Fibroblast of skin of left quadriceps (primary cell): ENCODE measurements around the gene TGFBR1.
"Not testable (repeated sequence)": the region's sequence is repeated elsewhere in the genome, so short reads cannot be mapped to it uniquely, and the experiment has no call there.

ENCODE experiments used
- DNase-seq, 2 experiments: peaks; one replicate each; pipeline ENCODE4 v3.0.0-alpha.2; 2013; ENCODE audit warnings: low read depth in 2 of 2

TGFBR1 gene

GRCh38 chr9:99076030-99076429 is 28.9 kb upstream of the TGFBR1 start:
- DNase-seq, result no peak

DNA sequence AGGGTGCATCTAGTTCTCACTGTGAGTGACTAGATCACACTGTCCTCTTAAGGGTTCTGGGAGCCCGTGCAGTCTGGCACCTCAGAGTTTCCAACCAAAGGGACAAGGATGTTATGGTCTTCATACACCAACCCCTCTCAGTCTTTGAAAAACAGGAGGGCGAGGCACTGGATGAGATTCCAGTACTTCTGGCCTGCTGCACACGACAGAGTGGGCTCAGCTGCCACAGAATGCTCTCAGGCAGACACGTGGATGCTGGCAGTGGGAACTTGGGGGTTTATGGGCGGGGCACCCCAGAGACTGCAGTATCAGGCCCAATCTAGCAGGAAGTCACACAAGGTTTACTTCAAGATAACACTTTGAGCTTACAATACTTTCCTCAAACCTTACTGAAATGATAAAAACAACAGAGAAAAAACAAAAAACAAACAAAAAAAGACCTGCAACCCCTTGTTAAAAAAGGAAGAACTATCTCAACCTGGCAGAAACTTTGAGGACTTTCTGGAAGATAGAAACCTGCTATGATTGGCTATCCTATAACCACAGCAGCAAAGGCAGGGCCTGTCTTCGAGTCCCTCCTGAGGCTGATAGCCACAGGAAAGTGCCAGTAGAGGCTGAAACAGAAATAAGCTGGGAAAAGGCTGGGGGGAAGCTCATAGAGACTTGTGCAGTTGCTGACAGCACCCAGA is 28.3 kb upstream of the TGFBR1 start:
- no peak for DNase-seq

GRCh38 chr9:99078717-99079116 is 26.2 kb upstream of the TGFBR1 start:
- no peak for DNase-seq

- no peak for DNase-seq
Observed at GRCh38 chr9:99079542-99079941, 25.4 kb upstream of the TGFBR1 start.

DNA sequence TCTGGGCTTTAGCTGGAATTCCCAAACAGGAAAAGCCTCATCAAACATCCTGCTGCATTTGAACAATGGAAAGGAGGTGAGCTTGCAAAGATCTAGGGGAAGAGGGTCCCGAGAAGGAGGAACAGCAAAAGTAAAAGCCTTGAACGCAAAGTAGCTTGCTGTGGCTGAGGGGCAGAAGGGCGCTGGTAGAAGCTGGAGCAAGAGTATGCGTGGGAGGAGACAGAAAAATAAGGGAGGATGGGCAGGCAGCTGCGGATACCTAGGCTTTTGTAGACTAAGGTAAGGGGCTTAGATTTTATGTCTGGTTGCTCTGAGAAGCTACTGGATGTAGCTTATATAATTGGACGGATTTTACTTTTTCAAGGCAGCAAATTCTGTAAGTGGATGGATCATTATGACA is 21.9 kb upstream of the TGFBR1 start:
- no peak for DNase-seq

DNA sequence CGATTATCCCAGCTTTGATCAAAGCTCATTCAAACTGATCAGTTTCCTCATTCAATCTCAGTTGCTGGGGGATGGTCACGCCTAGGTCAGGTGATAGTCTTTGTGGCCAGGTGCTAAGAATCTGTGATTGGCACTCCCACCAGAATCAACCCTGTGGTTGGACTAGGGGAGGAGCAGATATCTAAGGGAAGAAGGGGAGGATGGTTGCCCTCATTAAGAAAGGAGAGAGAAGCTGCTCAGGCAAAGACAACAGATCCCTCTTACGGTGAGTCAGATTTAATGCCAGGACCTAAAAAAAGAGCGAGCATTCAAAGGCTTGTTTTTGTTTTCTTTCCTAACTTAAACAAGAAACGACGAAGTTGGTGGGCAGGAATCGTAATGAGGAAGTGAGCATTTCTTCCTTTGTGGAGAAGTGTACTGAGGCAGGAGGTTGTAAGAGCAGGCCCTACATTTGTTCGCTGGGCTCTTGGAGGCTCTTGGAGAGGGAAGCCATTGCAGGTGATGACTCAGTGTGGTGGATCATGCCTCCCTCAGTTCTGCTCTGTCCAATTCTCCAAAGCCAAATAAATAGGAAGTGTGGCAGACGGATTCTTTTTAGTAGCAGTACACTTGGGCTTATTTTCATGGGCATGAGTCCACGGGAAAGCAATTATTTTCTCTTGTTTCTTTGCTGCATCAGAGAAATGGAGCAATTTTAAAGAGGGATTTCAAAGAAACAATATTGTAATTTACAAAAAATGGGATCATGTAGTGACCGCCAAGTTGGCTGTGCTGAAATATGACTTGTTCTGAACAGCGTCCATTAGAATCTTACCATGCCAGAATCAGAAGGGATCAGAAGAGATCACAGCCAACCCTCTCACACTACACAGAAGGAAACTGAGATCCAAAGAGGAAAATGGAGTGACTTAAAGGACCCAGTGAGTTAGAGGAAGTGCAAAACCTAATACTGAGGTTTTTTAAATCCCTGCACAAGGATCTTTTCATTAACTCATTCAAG is 18.7 kb upstream of the TGFBR1 start:
- no peak for DNase-seq

DNA sequence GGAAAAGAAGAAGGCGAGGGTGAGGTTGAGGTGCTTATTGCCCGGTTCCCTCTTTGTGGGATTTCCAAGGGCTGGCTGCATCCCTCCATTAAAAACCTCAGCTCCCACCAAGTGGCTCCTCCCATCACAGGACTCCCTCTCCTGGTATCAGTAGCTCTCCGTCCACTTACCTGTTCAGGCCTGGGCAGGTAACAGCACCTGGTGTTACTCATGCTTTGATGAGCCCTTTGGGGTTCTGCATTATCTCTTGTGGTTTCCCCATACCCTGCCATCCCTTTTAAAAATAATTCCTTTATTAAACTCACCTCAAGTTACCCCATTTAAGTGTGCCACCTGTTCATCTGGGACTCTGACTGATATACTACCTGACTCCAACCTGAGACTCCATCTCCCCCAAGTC is 17.5 kb upstream of the TGFBR1 start:
- no peak for DNase-seq

DNA sequence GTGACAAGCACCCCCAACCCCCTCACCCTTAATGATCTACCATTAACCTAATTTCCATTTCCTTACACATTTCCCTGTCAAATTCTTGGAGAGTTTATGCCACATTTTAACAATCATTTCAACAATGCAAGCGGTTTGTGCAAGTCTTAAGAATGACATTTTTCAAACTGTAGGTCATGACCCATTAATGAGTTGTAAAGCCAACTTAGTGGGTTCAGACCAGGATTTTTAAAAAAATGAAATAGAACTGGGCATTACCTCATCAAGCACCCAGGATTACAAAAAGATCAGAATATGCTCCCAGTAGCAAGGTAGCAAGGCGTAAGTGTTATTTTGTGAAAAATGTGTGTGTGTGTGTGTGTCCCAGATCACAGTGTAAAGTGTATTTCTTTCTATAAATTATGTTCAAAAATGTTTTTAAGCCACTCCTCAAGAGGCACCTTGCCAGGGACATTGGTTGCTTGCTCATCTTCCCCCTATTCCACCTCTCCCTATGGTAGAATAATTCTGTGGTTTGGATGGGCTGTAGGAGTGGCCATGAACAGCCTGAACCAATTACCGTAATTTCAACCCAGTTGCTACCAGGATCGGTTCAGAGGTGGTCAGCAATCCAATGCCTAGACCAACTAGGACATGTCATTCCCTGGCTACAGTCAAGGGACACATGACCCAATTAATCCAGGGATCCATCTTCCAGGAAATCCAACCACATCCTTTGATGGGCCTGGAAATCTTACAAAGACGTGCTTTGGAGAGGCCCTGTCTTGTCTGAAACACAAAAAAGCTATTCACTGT is 14.4 kb upstream of the TGFBR1 start:
- DNase-seq, result no peak

- DNase-seq, result no peak
Observed at GRCh38 chr9:99092643-99093491, 12.0 kb upstream of the TGFBR1 start.

DNA sequence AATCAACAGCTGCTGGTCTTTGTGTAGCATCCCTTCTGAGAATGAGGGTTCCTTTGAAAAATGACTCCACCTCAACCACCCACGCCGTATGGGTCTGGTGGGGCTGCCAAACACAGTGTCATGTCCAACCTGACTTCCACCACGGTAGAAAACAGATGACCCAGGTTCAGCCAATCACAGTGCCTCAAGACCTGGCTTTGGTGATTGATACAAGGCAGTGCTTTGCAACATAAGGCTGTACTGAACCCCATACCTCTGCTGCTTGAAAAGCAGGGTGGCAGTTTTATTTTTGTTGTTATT is 11.5 kb upstream of the TGFBR1 start:
- DNase-seq, result no peak

- DNase-seq, result no peak
Observed at GRCh38 chr9:99095565-99095964, 9.3 kb upstream of the TGFBR1 start.

GRCh38 chr9:99096409-99096808 is 8.5 kb upstream of the TGFBR1 start:
- DNase-seq, result no peak

DNA sequence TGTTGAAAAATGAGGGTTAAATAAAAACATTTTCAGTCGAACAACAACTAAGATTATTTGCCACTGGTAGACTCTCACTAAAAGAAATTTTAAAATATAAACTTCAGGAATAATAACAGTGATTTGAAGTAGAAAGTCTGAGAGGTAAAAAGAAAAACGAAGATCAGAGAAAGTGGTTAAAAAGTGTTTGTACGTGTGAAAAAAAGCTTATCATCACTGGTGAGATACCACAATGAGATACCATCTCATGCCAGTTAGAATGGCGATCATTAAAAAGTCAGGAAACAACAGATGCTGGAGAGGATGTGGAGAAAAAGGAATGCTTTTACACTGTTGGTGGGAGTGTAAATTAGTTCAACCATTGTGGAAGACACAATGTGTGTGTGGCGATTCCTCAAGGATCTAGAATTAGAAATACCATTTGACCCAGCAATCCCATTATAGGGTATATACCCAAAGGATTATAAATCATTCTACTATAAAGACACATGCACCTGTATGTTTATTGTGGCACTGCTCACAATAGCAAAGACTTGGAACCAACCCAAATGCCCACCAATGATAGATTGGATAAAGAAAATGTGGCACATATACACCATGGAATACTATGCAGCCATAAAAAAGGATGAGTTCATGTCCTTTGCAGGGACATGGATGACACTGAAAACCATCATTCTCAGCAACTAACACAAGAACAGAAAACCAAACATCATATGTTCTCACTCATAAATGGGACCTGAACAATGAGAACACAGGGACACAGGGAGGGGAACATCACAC is 4.9 kb upstream of the TGFBR1 start:
- not testable (repeated sequence) for DNase-seq

- no peak for DNase-seq
Observed at GRCh38 chr9:99101271-99101670, 3.6 kb upstream of the TGFBR1 start.

GRCh38 chr9:99101812-99102211 is 3.1 kb upstream of the TGFBR1 start:
- DNase-seq, result no peak

- no peak for DNase-seq
Observed at GRCh38 chr9:99103054-99103895, 1.6 kb upstream of the TGFBR1 start.

- DNase-seq, result peak in 1 of 2 experiments; percentile 37
Observed at GRCh38 chr9:99103901-99104458, 933 bp upstream of the TGFBR1 start.

DNA sequence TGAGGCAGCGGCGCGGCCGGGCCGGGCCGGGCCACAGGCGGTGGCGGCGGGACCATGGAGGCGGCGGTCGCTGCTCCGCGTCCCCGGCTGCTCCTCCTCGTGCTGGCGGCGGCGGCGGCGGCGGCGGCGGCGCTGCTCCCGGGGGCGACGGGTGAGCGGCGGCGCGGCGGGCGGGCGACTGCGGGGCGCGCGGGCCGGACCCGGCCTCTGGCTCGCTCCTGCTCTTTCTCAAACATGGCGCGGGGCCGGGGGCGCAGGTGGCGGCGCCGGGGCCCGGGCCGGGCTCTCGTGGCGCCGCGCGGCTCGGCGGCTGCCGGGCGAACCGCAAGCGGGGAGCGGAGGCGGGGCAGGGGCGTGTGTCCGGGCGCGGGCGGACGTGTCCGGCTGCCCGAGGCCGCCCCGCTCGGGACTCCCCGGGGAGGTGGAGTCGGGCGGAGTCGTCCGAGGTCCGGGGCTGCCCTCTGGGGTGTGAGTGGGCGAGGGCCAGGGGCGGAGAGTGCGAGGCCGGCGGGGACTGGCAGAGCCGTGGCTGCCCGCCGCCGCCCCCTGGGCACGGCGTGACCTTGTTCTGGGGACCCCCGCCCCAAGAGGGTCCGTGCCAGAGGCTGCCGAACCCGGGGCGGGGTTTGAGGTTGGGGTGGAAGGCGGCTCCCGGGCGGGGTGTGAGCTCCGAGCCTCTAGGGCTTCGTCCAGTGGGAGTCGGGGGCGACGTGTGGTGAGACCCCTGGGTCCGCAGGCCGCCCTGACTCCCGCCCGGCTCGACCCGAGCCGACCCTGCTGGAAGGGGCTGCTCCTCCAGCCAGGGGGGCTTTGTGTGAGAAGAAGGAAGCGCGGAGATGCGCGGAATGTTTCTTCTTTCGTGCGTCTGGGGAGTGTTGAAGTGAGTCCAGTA is 485 bp downstream of the TGFBR1 start:
- peak in 1 of 2 experiments; percentile 45 for DNase-seq
